IPS-20b (cell line): ENCODE measurements around the gene GAK.

Source experiments
- H3K27ac ChIP-seq: one replicate; pipeline ENCODE4 v1.5.1; 2013; ENCODE audit warnings: low read length
- H3K27me3 ChIP-seq: 2 replicates; pipeline ENCODE4 v1.6.1; 2013; ENCODE audit warnings: mild to moderate bottlenecking, low read length, inconsistent platforms; ENCODE audit not compliant: insufficient read depth
- H3K36me3 ChIP-seq: 2 replicates; pipeline ENCODE4 v1.6.1; 2013; ENCODE audit warnings: low read depth, mild to moderate bottlenecking, inconsistent platforms, low read length, moderate library complexity; ENCODE audit not compliant: insufficient read depth
- H3K4me1 ChIP-seq: 2 replicates; pipeline ENCODE4 v1.6.1; 2013; ENCODE audit warnings: mild to moderate bottlenecking, control low read depth, inconsistent platforms, low read length, moderate library complexity; ENCODE audit not compliant: insufficient read depth
- H3K4me3 ChIP-seq: 2 replicates; pipeline ENCODE4 v1.5.1; 2013; ENCODE audit warnings: mild to moderate bottlenecking, low read length, inconsistent platforms
- H3K9ac ChIP-seq: 2 replicates; pipeline ENCODE4 v1.6.1; 2013; ENCODE audit warnings: low read depth, mild to moderate bottlenecking, inconsistent platforms, low read length, moderate library complexity
- H3K9me3 ChIP-seq: 2 replicates; pipeline ENCODE4 v1.6.1; 2013; ENCODE audit warnings: mild to moderate bottlenecking, low read depth, low read length, inconsistent platforms; ENCODE audit not compliant: insufficient read depth

GAK gene

DNA sequence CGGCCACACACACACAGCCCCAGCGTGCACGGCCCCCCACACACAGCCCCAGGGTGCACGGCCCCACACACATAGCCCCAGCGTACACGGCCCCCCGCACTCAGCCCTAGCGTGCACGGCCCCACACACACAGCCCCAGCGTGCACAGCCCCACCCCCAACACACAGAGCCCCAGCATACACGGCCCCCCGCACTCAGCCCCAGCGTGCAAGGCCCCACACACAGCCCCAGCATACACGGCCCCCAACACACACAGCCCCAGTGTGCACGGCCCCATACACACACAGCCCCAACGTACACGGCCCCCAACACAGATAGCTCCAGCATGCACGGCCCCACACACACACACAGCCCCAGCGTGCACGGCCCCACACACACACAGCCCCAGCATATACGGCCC, 17.6 kb downstream of the GAK start:
- Histone ChIP-seq H3K36me3 (peaks cover 9% of the 10 kb centered on the region), H3K27me3 (no peaks in the 10 kb centered on the region), H3K27ac (no peak overlapping the region), H3K9me3 (no peaks in the 10 kb centered on the region), H3K9ac (no peak overlapping the region), H3K4me3 (no peak overlapping the region), H3K4me1 (no peaks in the 10 kb centered on the region)

- Histone ChIP-seq H3K27ac (no peak overlapping the region), H3K9ac (no peak overlapping the region), H3K9me3 (no peaks in the 10 kb centered on the region), H3K4me1 (no peaks in the 10 kb centered on the region), H3K36me3 (peaks cover 14% of the 10 kb centered on the region), H3K27me3 (no peaks in the 10 kb centered on the region), H3K4me3 (no peak overlapping the region)
Observed at GRCh38 chr4:913280-913618, 18.9 kb downstream of the GAK start.

GRCh38 chr4:912548-913279, 19.4 kb downstream of the GAK start:
- Histone ChIP-seq H3K27ac (no peak overlapping the region), H3K4me1 (no peaks in the 10 kb centered on the region), H3K9ac (no peak overlapping the region), H3K9me3 (no peaks in the 10 kb centered on the region), H3K4me3 (no peak overlapping the region), H3K27me3 (no peaks in the 10 kb centered on the region), H3K36me3 (peaks cover 14% of the 10 kb centered on the region)

DNA sequence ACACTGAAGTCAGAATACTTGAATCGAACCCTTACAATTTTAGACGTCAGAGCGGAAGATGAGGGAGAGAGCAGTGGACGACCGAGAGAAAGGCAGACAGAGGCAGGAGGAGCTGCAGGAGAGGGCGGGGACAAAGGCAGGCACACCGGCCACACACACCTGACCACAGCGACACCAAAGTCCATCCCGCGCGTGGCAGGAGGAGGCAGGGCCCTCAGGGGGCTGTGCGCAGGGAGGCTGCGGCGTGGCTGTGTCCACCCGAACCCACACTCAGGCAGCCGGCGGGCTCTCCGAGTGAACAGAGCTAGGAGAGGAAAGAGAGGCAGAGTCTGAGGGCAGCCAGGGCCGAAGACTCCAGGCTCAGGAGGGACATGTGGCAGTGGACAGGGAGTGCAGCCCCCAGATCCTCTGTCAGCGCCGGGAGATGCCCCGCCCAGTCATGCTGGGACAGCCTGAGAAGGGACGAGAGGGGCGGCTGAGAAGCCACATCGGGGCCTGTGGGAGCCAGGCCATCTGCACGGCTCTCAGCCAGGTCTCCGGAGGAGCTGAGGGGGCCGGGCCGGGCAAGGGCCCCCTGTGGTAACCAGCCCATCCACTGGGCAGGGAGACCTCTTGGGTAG, 20.1 kb downstream of the GAK start:
- Histone ChIP-seq H3K4me1 (no peaks in the 10 kb centered on the region), H3K9me3 (no peaks in the 10 kb centered on the region), H3K27me3 (no peaks in the 10 kb centered on the region), H3K4me3 (no peak overlapping the region), H3K36me3 (peaks cover 14% of the 10 kb centered on the region), H3K9ac (no peak overlapping the region), H3K27ac (no peak overlapping the region)

DNA sequence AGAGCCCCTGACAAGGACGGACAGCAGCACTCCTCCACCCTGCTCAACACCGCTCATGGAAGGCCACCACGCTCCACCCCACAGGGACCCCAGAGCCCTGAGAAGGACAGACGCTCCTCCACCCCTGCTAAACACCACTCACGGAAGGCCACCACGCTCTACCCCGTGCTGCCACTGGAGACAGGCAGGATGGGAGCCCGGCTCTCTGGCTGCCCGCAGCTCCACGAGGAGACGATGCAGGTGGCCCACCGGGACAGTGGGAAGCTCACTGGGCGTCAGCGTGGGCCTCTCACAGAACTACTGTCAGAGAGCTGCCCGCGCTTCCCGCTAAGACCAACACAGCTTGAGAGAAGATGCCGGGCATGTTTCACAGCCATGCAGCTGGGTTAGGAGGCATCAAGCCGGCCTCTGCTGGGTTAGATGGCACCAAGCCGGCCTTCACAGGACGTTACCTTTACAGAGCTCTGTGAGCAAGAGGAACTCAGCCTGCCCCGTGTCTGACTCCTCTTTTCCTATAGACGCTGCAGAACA, 20.8 kb downstream of the GAK start:
- Histone ChIP-seq H3K9me3 (no peaks in the 10 kb centered on the region), H3K4me1 (no peaks in the 10 kb centered on the region), H3K9ac (no peak overlapping the region), H3K27me3 (no peaks in the 10 kb centered on the region), H3K4me3 (no peak overlapping the region), H3K27ac (no peak overlapping the region), H3K36me3 (peaks cover 14% of the 10 kb centered on the region)

DNA sequence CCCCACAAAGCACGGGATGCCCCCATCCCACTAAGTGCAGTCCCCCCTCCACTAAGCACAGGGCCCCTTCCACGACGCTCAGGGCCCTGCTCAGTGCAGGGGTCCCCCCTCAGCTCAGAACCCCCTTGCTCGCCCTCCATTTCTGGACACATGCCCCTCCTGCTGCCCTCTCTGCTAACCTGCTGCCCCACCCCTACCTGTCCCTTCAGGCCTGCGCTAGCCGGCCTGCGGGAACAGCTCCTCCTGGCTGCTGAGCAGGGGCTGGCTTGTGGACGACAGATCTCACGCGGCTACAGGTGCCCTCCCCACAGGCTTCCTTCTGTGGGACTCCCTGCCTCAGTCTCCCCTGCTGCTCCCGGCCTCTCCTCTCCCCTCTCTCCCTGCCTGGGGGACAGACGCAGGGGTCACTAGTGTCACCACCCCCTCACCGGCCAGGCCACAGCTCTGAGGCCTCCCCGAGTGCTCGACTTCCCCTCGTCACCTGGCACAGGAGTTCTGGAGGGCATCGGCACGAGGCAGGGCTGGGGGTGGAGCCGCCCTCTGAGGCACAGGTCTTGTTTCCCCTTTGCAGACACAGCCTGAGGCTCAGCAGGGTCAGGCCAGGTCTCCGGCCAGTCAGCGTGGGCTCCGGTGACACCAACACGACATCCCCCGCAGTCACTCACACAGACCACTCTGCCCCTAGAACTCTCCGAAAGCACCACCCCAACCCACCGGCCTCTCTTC, 21.6 kb downstream of the GAK start:
- no peaks in the 10 kb centered on the region for H3K27me3 ChIP-seq
- H3K9me3 ChIP-seq = no peaks in the 10 kb centered on the region; the same call in 1 of the 2 replicates
- H3K4me3 ChIP-seq = no peak overlapping the region
- no peaks in the 10 kb centered on the region for H3K4me1 ChIP-seq
- H3K36me3 ChIP-seq = peaks cover 14% of the 10 kb centered on the region
- no peak overlapping the region for H3K27ac ChIP-seq
- H3K9ac ChIP-seq = no peak overlapping the region

GRCh38 chr4:909821-910220, 22.3 kb downstream of the GAK start:
- Histone ChIP-seq H3K27ac (no peak overlapping the region), H3K4me1 (no peaks in the 10 kb centered on the region), H3K27me3 (no peaks in the 10 kb centered on the region), H3K9me3 (no peaks in the 10 kb centered on the region; the same call in 1 of the 2 replicates), H3K4me3 (no peak overlapping the region), H3K9ac (no peak overlapping the region), H3K36me3 (peaks cover 14% of the 10 kb centered on the region)

- Histone ChIP-seq H3K27ac (no peak overlapping the region), H3K27me3 (no peaks in the 10 kb centered on the region), H3K9me3 (no peaks in the 10 kb centered on the region; the same call in 1 of the 2 replicates), H3K36me3 (peaks cover 14% of the 10 kb centered on the region), H3K9ac (no peak overlapping the region), H3K4me3 (no peak overlapping the region), H3K4me1 (no peaks in the 10 kb centered on the region)
Observed at GRCh38 chr4:909131-909571, 23.0 kb downstream of the GAK start.

DNA sequence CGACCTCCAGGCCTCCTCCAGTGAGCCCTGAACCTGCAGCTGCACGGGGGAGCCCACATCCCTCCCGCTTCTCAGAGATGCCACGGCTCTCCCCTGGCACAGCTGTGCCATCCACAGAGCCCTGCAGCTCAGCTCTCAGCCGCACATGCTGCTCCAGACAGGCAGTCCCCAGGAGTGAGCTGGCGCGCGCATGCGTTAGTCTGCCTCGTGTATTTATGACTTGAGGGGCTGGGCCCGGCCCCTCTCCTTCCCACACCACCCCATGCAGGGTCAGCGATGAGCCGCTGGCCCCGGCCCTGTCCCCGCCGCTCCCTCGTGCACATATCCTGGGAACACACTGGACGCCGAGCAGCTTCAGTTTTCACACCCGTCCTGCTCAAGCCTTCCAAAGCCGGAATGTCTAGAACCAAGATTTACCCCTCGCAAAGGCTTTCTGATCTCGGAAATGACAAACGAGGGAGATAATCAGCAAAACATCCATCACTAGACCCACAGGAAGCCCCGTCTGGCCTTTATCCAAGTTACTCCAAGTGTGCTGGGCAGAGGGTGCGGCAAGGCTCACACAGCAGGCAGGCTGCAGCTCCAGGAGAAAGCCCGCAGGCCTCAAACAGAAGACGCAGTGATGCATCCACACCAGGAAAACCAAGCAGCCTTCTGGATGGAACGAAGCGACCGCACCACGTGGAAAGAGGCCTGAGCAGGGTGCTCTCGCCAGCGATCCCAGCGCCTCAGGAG, 24.3 kb downstream of the GAK start:
- Histone ChIP-seq H3K27me3 (no peaks in the 10 kb centered on the region), H3K4me1 (no peaks in the 10 kb centered on the region), H3K9ac (no peak overlapping the region), H3K4me3 (no peak overlapping the region), H3K9me3 (no peaks in the 10 kb centered on the region; the same call in 1 of the 2 replicates), H3K36me3 (peaks cover 14% of the 10 kb centered on the region), H3K27ac (no peak overlapping the region)

DNA sequence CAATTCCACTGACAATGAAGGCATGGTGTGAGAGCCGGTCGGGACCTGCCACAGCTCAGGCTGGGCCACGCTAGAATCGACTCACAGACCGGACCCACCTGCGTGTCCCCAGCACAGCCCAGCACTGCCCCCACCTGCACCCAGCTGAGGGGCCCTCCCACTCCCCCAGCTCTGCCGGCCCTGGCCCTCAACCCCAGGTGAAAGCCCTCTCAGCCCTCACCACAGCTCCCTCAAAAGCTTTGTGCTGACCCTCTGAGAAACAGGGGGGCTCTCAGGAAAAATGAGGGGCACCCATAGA, 25.1 kb downstream of the GAK start:
- no peak overlapping the region for H3K9ac ChIP-seq
- H3K36me3 ChIP-seq = peaks cover 14% of the 10 kb centered on the region
- H3K27me3 ChIP-seq = no peaks in the 10 kb centered on the region
- no peak overlapping the region for H3K4me3 ChIP-seq
- peaks cover 2% of the 10 kb centered on the region; the same call in 1 of the 2 replicates for H3K4me1 ChIP-seq
- no peaks in the 10 kb centered on the region; the same call in 1 of the 2 replicates for H3K9me3 ChIP-seq
- no peak overlapping the region for H3K27ac ChIP-seq

DNA sequence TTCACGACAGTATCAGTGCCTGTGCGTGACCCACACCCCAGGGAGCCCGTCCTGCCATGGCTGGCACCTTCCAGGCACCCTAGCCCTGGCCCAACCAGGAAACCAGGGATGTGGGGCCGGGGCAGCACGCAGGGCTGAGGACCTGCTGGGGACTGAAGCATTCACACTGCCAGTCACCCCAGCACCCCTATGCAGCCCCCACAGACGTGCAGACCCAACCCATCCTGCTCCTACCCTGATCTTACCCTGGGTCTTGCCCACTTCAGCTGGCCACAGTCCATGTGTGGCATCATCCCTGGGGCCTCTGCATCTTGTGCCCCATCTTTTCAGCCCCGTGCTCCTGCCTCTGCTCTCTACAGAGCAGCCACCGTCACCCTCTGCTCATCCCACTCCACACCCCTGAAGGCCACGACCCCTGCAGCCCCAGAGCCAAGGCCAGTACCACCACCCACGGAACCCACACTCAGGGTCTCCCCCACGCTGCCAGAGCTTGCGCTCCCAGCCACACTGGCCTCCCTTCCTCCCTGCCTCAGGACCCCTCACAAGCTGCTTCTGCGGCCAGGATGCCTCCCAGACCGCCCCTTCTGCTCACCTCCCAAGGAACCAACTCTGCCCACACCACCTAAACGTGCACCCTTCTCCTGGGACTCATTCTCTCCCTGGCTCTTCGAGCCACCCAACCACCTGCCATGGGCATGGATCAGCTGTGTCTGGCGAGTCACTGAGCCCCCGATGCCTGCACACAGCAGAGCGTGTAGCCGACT, 25.6 kb downstream of the GAK start:
- no peak overlapping the region for H3K4me3 ChIP-seq
- no peak overlapping the region for H3K9ac ChIP-seq
- H3K27ac ChIP-seq = no peak overlapping the region
- H3K4me1 ChIP-seq = peaks cover 2% of the 10 kb centered on the region; the same call in 1 of the 2 replicates
- no peaks in the 10 kb centered on the region; the same call in 1 of the 2 replicates for H3K9me3 ChIP-seq
- H3K36me3 ChIP-seq = peaks cover 10% of the 10 kb centered on the region
- no peaks in the 10 kb centered on the region for H3K27me3 ChIP-seq
